RPMI7951 (cell line): ENCODE results near the gene AUH. TPM values are rescaled to one million over a fixed set of nuclear protein-coding genes. Genes with fewer than 3 reads are reported as not detected.
A peak's percentile ranks its signal among the peaks of the same experiment; 100 is the strongest.
"Not testable (repeated sequence)": the region's sequence is repeated elsewhere in the genome, so short reads cannot be mapped to it uniquely, and the experiment has no call there.

Experiments
- DNase-seq: peaks from one replicate; pipeline ENCODE4 v3.0.0-alpha.2; 2012; ENCODE audit warnings: low read depth
- total RNA-seq: library from RNA; depleted of rRNA; stranded (reverse); fragments of >200 nt; shearing (Covaris generic); gene quantifications from 2 replicates; pipeline ENCODE4 v1.2.3, GENCODE V29; 2014

AUH gene
- total RNA-seq, 1 experiment from 2014 or later: 14.8 TPM

- DNase-seq: no peak
These were observed 153.3 kb downstream of the AUH start for GRCh38 chr9:91208419-91208745.

GRCh38 chr9:91207729-91208418, 153.8 kb downstream of the AUH start:
- DNase-seq: peak; percentile 58

- no peak for DNase-seq
These were observed 154.4 kb downstream of the AUH start for GRCh38 chr9:91207397-91207728.

- DNase-seq: no peak
These were observed 154.9 kb downstream of the AUH start for GRCh38 chr9:91206806-91207205.

- DNase-seq: no peak
These were observed 158.9 kb downstream of the AUH start for GRCh38 chr9:91202736-91203283.

- no peak for DNase-seq
These were observed 160.9 kb downstream of the AUH start for GRCh38 chr9:91200692-91201336.

GRCh38 chr9:91199739-91200497, 161.8 kb downstream of the AUH start:
- no peak for DNase-seq

GRCh38 chr9:91198881-91199280, 162.8 kb downstream of the AUH start:
- DNase-seq: not testable (repeated sequence)

GRCh38 chr9:91198405-91198804, 163.3 kb downstream of the AUH start:
- DNase-seq: no peak

GRCh38 chr9:91197232-91198181, 164.2 kb downstream of the AUH start:
- DNase-seq: peak; percentile 88

- DNase-seq: no peak
These were observed 165.4 kb downstream of the AUH start for GRCh38 chr9:91196103-91196950.

GRCh38 chr9:91195372-91196012, 166.2 kb downstream of the AUH start:
- peak; percentile 59 for DNase-seq

GRCh38 chr9:91193658-91194391, 167.9 kb downstream of the AUH start:
- peak; percentile 96 for DNase-seq

- peak; percentile 99 for DNase-seq
These were observed 168.5 kb downstream of the AUH start for GRCh38 chr9:91193087-91193657.

- DNase-seq: peak; percentile 46
These were observed 169.2 kb downstream of the AUH start for GRCh38 chr9:91192381-91193086.

GRCh38 chr9:91191411-91192380, 170.0 kb downstream of the AUH start:
- DNase-seq: no peak

GRCh38 chr9:91190062-91190461, 171.7 kb downstream of the AUH start:
- DNase-seq: no peak
